ENCODE results near the gene TARBP2.
A peak's percentile ranks its signal among the peaks of the same experiment; 100 is the strongest.

The TARBP2 gene, protein sequence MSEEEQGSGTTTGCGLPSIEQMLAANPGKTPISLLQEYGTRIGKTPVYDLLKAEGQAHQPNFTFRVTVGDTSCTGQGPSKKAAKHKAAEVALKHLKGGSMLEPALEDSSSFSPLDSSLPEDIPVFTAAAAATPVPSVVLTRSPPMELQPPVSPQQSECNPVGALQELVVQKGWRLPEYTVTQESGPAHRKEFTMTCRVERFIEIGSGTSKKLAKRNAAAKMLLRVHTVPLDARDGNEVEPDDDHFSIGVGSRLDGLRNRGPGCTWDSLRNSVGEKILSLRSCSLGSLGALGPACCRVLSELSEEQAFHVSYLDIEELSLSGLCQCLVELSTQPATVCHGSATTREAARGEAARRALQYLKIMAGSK

DNA sequence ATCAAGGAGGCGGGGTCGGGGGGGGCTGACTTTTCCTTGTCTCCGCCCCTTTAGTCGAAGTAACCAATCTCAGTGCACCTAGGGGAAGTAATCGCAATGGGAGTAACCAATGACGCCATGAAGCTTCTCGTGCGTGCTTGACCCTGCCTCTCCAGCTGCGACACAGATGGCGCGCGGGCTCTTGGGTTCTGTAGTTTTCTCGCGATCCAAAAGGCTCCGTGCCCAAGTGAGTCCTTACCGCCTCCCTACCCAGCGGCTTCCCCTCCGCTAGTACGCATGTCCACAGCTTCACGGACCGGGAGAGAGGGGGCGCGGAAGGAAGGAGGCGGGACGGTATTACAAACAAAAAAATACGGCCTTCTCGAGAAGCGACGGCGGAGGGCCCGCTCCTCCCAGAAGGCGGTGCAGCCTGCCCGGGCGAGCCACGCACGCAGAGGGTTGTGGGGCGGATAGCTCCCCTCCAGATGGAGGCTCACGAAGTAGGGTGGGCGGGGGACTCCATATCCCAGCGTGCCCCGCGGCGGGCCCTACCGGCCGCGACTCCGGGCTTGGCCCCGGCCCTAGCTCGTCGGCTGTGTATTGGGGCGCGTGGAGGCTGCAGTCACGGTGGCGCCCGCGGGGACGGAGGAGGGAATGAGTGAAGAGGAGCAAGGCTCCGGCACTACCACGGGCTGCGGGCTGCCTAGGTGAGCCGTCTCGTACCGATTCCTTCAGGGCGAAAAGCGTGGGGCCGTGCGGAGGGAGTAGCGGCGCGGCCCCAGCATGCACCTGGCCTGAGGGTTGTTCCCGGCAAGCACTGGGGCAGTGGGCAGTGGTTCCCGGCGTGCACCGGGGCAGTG lies at the start of gene TARBP2:
TSS of gene TARBP2 (plus strand) at position 508 of the 839 bp plus-strand sequence. CDS start at position 634, 126 bp downstream.
- DNase-seq: peak; percentile 100

DNA sequence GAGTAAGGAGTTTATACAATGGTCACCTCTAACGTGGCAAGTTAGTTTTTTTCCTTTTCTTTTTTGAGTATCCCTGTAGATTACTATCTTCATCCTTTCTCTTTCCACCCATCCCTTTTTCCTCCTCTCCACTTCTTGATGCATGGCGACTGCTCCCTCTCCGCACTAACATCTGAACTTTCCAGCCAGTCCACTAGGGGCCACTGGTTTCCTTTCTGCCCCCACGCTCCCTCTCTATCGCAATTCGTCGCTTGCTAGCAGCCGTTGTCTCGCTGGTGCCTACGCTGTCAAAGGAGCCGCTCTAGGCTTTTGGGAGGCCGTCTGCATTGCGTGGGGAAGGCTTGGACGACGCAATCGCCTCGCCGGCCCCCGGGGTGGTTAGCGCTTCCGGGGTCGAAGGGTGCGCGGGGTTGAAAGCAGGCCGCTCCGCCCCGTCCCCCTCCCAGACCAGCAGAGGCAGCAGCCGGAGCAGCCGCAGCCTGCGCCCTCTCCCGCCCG lies 49.4 kb upstream of the TARBP2 start, which contains the start of gene PCBP2:
TSS of gene PCBP2 (plus strand) at position 442 of the 498 bp plus-strand sequence. CDS start 2,699 bp downstream, outside the sequence.
- DNase-seq: peak; percentile 99

DNA sequence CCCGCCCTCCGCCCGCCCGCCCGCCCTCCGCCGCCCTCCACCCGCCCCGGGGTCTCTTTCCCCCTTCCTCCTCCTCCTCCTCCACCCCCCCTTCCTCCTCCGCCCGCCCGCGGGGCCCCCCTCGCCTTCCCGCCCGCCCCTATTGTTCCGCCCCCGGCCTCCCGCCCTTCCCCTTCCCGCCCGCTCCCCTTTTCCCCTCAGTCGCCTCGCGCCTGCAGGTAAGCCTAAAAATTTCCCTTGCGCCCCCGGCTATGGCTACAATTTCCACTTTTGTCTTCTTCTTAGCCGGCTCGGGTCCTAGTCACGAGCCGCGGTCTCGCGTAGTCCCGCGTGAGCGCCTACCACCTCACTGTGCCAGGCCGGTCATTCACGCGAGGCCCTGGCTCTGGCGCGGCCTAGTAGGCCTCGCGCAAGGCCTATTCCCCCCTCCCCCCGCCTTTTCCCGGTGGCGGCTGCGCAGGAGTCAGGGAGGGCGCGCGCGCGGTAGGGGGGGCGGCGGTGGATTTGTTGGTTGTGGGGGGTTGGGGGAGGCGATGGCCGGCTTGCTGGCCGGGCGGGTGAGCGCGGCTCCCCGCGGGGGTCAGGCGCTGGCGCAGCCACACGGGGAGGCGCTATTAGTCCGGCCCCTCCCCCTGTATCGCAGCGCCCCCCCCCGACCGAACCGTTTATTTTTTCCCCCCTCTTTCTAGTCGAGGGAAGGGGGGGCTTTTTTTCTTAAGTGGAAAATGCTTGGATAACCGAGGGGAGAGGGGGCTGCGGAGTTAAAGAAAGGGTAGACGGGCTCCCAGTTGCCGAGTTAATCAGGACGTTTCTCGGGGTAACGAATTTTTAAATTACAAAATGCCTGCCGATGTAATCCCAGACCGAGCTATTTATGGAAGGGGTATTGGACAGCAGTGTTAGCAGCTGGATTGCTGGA lies 48.7 kb upstream of the TARBP2 start:
- DNase-seq: peak; percentile 89

DNA sequence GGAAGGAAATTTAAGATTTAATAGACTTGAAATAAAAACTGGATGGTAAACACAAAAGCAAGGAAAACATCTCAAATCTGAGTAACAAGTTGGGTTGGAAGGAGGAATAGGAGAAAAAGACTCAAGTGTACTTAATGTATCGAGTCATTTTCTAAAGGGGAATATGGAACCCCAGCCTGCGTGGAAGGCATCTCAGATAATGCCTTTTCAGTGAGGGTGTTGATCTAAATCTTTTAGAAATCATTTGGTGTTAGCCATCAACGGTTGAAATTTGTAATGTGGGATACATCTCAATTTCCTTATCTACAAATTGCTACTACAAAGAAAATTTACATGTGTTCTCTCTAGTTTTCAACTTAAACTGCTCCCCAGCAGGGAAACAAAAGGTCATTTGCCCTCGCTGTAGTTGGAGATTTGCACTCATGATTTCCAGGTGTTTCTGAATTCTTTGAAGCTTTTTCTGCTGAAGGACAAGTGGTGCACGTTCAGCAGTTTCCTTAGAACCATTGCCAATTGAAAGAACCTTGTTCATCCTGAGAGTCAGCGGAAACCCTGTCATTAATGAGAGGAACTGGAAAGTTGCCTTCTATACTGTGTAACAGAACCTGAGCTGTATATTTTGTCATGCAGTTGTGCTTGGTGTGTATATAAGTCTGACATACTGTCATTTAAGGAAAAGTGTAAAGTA lies 47.0 kb upstream of the TARBP2 start:
- no peak for DNase-seq

DNA sequence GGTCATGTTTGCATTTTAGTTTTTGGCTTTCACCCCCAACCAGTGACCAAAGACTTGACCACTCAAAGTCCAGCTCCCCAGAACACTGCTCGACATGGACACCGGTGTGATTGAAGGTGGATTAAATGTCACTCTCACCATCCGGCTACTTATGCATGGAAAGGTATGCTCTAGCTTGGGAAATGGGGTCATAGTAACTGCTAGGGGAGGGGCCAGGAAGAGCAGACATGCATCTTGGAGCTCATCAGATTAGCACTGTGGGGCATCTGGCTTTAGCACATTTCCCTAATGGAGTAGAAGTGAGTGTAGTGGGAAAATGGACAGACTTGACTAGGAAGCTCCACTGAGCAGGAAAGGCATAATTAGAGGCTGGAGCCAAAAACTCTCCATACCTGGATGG lies 46.4 kb upstream of the TARBP2 start:
- no peak for DNase-seq

DNA sequence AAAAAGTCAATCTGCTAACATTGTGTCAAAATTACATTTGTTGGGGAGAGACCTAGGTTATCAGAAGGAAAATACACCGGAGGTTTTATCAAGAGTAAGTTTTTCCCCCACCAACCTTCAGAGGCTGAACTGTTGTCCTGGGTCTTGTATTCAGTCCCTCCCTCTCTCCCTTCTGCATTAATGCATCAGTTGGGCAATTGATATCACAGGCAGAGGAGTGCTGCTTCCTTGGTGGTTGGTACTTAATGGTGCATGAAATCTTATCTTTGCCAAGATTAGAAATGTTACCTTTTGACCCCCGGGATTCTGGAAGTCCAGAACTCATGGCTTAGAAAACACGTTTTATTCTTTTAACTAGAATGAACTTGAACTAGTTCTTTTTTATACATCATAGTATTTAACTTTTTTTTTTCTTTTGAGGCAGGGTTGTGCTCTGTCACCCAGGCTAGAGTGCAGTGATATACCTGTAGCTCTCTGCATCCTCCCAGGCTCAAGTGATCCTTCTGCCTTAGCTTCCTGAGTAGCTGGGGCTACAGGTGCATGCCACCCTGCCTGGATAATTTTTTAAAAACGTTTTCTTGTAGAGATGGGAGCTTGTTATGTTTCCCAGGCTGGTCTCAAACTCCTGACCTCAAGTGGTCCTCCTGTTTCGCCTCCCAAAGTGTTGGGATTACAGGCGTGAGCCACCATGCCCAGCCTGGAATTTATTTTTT lies 44.3 kb upstream of the TARBP2 start:
- DNase-seq: no peak

DNA sequence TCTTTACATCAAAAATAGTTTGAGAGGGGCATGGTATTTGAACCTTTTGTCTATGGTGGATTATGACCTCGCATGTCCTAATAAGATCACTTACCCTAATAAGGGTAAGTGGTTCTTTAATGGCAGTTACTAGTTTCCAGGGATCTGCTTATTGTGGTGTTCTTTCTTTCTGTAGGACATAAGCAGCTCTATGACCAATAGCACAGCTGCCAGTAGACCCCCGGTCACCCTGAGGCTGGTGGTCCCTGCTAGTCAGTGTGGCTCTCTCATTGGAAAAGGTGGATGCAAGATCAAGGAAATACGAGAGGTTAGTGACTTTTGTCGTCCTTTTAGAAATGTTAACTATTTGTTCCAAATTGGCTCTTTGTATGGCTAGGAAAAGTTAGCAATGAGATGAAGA lies 42.0 kb upstream of the TARBP2 start:
- no peak for DNase-seq

DNA sequence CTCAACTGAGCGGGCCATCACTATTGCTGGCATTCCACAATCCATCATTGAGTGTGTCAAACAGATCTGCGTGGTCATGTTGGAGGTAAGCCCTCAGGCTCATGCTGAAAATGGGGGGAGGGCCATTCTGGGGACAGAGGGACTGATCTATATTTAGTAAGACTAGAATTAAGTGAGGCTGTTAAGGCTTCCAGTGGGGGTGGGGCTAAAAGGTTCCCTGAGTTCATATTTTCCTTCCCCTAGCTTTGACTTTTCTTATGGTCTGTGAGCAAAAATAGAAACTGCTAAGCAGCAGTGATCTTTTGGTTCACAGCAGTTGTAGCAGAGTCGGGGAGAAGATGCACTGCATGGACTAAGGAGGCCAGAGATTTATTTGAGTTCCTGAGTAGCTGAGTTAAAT lies 40.0 kb upstream of the TARBP2 start:
- no peak for DNase-seq

DNA sequence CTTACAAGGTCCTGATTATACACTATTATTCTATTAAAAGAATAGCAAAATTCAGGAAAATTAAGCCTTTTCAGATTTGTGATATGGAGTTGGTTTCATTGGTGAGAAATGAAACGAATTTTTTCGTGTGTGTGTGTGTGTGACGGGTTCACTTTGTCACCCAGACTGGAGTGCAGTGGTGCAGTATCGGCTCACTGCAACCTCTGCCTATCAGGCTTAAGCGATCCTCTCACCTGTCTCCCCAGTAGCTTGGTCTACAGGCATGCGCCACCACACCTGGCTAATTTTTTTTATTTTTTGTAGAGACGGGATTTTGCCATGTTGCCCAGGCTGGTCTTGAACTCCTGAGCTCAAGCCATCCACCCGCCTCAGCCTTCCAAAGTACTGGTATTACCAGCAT lies 39.5 kb upstream of the TARBP2 start:
- no peak for DNase-seq

DNA sequence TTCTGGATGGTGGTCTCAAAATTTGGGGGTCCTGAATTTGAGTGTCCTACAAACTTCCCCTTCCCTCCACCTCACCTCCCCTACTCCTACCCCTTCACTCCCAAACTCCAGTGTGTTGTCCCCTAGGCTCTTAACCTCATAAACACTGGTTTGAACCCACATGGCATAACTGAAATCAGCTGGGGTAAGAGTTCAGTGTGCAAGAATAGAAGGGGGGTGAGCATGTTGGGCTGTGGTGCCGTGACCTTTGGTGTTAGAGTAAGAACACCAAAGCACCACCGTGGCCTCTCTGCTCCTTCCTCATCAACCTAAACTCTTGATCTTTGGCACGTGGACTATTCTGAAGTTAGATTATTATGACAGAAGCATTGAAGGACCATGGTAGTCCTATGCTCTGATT lies 38.1 kb upstream of the TARBP2 start:
- no peak for DNase-seq

DNA sequence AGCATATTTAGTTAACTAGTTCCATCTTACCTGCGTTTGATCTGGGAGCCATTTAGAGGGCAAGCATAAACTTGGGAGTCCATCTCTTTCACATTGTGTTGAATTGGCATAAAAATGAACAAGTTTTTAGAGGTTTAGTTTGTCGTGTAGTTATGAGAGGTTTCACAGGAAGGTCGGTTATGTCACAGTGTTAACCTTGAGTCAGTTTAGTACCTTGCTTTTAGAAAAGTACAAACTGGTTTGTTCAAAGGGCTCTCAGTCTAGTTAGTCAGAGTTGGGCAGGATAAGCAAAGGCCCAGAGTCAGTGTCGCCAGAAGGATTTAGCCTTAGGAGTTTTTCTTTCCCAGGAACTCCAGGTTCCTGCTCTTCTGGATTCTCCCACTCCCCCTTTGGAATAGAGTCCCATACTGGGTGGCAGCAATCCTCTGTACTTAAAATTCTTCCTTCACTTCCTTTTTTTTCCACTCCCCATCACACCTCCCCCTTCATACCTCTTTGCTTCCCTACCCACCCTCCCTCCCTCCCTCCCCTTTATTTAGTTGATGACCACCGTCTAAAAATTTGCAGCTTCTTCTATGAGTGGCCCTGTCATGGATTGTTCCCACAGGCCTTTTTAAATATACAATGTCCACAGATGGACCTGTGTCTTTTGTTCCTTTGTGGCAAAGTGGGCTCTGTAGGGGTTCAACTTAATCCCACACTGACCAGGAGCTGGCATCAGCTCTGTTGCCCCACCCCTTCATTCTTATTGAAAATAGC lies 37.1 kb upstream of the TARBP2 start:
- DNase-seq: no peak

DNA sequence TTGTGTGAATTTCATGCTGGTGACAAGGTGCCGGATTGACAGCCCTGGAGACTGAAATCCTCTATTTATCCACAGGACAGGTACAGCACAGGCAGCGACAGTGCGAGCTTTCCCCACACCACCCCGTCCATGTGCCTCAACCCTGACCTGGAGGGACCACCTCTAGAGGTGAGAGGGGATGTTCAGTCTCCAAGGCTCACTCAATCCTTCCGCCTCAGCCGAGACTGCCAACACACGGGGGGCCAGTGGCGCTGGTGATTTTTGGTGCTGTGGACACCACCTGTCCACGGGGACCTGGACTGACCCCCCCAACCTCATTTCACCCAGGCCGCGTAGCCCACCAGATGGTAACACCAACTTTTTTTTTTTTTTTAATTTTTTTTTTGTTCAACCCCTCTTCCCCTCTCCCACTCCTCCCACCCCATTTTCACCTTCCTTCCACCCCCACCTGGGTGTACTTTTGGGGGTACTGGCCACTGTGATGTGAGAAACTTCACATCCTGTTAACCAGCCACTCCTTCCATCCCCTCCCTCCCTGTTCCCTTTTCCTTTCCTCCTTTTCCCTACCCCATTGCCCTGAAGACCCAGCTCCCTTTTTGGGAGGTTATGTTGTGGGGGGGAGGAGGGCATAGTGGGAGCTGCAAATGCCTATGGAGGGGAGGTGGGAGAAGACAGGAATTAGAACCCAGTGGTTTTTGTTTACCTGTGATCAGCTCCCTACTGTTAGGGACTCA lies 36.2 kb upstream of the TARBP2 start:
- DNase-seq: no peak

DNA sequence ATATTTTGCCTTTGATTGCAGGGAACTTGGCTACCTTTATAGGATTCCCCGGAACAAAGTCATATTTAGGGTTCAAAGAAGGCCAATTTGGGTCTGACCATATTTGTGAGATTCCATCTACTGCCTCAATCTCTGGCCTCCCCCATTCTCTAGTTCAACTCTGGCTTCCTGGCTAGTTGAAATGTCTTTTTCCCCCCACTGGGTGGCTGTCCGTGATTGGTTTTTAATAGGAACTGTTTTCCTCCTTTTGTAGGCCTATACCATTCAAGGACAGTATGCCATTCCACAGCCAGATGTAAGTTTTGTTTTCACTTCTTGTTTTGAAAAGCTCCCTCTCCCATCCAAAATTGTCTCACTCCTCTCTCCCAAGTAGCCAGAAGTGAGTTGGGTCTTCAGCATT lies 35.4 kb upstream of the TARBP2 start:
- no peak for DNase-seq

DNA sequence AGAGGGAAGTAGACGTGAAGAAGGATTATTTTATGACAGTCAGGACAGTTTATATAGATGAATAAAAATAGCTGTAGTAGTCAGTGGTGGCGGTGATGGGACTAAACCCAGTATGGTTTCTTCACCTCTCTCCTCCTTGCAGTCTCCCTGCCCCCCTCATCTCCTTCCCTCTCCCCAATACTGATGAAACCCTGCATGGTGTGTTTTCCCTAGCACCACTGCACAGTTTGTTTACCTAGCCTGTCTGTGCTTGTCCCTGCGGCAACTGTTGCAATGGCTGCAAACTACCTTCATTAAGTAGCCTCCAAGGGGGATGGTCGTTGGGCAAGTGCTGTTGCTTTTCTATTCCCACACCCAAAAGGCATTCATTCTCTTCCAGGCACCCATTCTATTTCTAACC lies 34.4 kb upstream of the TARBP2 start:
- no peak for DNase-seq

DNA sequence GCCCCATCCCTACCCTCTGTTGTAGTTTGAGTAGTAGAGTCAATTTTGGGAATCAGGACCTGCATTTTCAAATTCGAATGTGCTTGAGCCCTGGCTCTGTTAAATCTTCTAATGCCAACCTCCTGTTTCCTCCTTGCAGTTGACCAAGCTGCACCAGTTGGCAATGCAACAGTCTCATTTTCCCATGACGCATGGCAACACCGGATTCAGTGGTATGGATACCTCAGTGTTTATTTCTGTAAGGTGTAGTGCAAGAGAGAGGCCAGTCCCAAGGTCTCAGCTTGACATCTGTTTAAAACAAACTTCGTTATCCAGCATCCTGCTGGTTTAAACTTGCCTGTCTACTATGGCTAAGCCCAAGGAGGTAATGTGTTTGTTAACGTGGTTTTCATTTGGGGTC lies 34.0 kb upstream of the TARBP2 start:
- DNase-seq: no peak

DNA sequence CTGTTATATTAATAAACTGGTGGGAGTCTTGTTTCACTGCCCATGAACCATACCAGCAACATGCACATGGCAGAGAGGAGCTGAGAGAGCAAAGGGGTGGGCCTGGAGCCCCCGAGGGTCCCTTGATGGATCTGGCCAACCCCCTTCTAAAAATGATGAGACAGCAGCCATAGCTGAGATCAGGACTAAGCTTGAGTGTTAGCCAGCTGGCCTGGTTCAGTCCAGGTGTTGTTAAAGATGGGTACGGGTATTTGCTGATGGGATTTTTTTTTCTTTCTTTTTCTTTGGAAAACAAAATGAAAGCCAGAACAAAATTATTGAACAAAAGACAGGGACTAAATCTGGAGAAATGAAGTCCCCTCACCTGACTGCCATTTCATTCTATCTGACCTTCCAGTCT lies 33.2 kb upstream of the TARBP2 start:
- no peak for DNase-seq

DNA sequence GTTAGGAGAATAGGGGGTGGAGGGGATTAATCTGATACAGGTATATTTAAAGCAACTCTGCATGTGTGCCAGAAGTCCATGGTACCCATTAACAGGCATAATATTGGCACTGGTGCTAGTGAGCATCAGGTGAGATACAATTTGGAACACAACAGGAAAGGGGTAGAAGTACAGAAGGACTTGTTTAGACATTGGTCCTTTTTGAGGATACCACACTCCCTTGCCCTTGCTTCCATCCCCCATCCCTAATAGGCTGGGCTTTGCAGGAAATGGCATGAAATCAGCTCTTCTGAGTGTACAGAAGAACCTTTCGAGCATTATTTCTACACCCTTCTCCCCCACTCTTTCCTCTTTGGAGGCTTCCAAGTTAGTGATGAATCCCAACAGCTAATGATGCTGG lies 32.8 kb upstream of the TARBP2 start:
- no peak for DNase-seq

DNA sequence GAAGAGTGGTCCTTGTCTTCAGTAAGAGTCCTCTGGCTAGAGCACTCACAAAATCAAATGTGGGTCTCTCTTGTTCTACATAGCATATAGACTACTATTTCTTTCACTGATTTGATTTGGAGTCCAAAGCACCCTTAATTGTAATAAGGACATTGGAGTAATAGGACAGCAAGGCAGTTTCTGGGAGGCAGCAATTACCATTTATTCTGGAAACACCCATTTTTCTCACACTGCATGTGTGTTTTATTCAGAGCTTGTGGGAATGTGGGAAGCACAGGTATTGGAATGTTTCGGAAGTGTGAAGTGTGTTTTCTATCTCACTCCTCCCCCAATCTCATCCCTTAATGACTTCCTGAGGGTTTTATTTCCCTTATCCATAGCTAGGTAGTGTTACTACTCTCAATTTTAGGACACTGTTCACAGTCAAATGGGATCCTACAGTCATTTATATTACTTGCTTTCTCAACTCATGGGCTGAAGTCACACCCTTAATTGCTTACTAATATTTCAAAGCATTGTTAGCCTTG lies 29.0 kb upstream of the TARBP2 start:
- DNase-seq: no peak

DNA sequence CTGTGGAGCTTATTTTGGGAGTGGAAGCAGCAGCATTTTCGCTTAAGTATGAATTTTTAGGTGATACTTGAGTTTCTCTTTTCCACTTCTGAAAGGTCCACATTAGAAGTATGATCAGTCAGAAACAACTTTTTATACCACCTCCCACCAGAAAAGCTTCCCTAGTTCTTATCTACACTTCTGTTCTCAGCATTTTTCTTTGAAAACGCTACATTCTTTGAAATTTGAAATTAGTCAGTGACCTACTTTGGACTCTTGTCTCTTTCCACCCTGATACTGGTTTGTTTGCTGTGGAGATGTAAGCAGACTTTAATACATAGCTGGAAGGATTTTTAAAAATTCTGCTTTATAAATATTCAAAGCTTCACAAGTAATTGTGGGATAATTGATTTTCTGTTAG lies 27.0 kb upstream of the TARBP2 start:
- no peak for DNase-seq

DNA sequence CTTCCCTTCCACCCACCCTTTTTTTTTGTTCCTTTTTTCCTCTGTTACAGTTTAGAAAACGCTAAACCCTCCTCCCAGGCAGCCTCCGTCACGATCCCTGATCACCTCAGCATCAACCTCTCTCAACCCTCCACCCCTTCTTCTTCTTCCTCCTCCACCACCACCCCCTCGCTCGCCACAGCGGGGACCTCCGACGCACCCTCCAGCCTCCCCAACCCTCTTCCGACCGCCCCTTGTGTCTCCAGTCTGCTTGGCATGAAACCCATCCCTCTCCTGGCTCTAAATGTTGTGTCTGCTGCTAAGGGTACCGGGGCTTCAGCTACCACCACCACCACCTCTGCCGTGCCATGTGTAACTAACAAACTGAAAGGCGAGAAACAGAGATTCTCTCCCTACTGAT lies 26.3 kb upstream of the TARBP2 start:
- DNase-seq: no peak
